HPDE6-E6E7 (cell line): Measurements from ENCODE around the gene SMIM36.
"Not testable (repeated sequence)": the region's sequence is repeated elsewhere in the genome, so short reads cannot be mapped to it uniquely, and the experiment has no call there.

ENCODE experiments used
- DNase-seq: peaks from one replicate; pipeline ENCODE4 v3.0.0; 2011; ENCODE audit warnings: missing footprints; ENCODE audit errors: extremely low spot score

The SMIM36 gene

GRCh38 chr17:55507669-55508068 is 3.6 kb downstream of the SMIM36 start:
- DNase-seq, result not testable (repeated sequence)

- DNase-seq, result not testable (repeated sequence)
Observed at GRCh38 chr17:55501626-55502025, 9.6 kb downstream of the SMIM36 start.

- no peak for DNase-seq
Observed at GRCh38 chr17:55500103-55500502, 11.1 kb downstream of the SMIM36 start.

- peak; percentile 35 for DNase-seq
Observed at GRCh38 chr17:55496094-55496881, 15.0 kb downstream of the SMIM36 start.

- no peak for DNase-seq
Observed at GRCh38 chr17:55495239-55495638, 16.0 kb downstream of the SMIM36 start.

- DNase-seq, result no peak
Observed at GRCh38 chr17:55492781-55493341, 18.4 kb downstream of the SMIM36 start.

- DNase-seq, result no peak
Observed at GRCh38 chr17:55490376-55490775, 20.9 kb downstream of the SMIM36 start.

GRCh38 chr17:55487695-55488432 is 23.4 kb downstream of the SMIM36 start:
- no peak for DNase-seq

- no peak for DNase-seq
Observed at GRCh38 chr17:55484575-55484974, 26.7 kb downstream of the SMIM36 start.

- DNase-seq, result no peak
Observed at GRCh38 chr17:55482591-55483389, 28.5 kb downstream of the SMIM36 start.

GRCh38 chr17:55480631-55481315 is 30.5 kb downstream of the SMIM36 start:
- no peak for DNase-seq

GRCh38 chr17:55479903-55480302 is 31.3 kb downstream of the SMIM36 start:
- no peak for DNase-seq

GRCh38 chr17:55478971-55479370 is 32.3 kb downstream of the SMIM36 start:
- no peak for DNase-seq

- no peak for DNase-seq
Observed at GRCh38 chr17:55466671-55467070, 44.6 kb downstream of the SMIM36 start.

- DNase-seq, result not testable (repeated sequence)
Observed at GRCh38 chr17:55465771-55466170, 45.5 kb downstream of the SMIM36 start.

GRCh38 chr17:55463600-55463999 is 47.7 kb downstream of the SMIM36 start:
- no peak for DNase-seq

GRCh38 chr17:55462711-55463110 is 48.5 kb downstream of the SMIM36 start:
- DNase-seq, result no peak

GRCh38 chr17:55462234-55462633 is 49.0 kb downstream of the SMIM36 start:
- DNase-seq, result no peak

GRCh38 chr17:55458978-55459377 is 52.3 kb downstream of the SMIM36 start:
- DNase-seq, result peak; percentile 66

GRCh38 chr17:55458287-55458900 is 52.9 kb downstream of the SMIM36 start:
- DNase-seq, result no peak
